Left ventricle myocardium inferior (tissue), 1 donor: ENCODE measurements around the gene PSMD5. TPM values are rescaled to one million over a fixed set of nuclear protein-coding genes. Genes with fewer than 3 reads are reported as not detected.

Experiments
- DNase-seq: peaks from one replicate; pipeline ENCODE4 v3.0.0-alpha.2; 2020
- H3K27ac ChIP-seq: fragments of 200-600 bp; replicated peaks from 2 replicates; pipeline ENCODE4 v1.8.0; 2021
- H3K27me3 ChIP-seq: fragments of 200-600 bp; 2 replicates; pipeline ENCODE4 v1.8.0; 2021; ENCODE audit warnings: low read depth
- H3K36me3 ChIP-seq: fragments of 200-600 bp; 2 replicates; pipeline ENCODE4 v1.8.0; 2021
- H3K4me1 ChIP-seq: fragments of 200-600 bp; 2 replicates; pipeline ENCODE4 v1.8.0; 2021
- H3K4me3 ChIP-seq: fragments of 200-600 bp; 2 replicates; pipeline ENCODE4 v1.8.0; 2021; ENCODE audit warnings: mild to moderate bottlenecking, moderate library complexity
- H3K9me3 ChIP-seq: fragments of 200-600 bp; replicated peaks from 2 replicates; pipeline ENCODE4 v1.8.0; 2021
- intact Hi-C: fragments of 100-400 bp; cut with micrococcal nuclease; formaldehyde crosslinking; loops from one replicate; pipeline ENCODE4 v1.11.0; 2022
- total RNA-seq: library from RNA; stranded (reverse); fragmentation: NEBNext Ultra II Directional; extraction: Animal tissue kit (Norgen Biotek cat#: 25700); gene quantifications from one replicate; pipeline ENCODE4 v1.2.1, GENCODE V29; 2021
- TF ChIP-seq, protein P1 (sequence below): fragments of 200-600 bp; IDR thresholded peaks from 2 replicates; pipeline ENCODE4 v1.8.0; 2021; ENCODE audit warnings: antibody characterized with exemption, mild to moderate bottlenecking, borderline replicate concordance
- donor health status: DM: no; HTN: yes; CAD: no; lungs with severe emphysema.

PSMD5 gene
- total RNA-seq, 1 donor from 2014 or later = 16.2 TPM

- Histone ChIP-seq H3K27ac (no peak overlapping the region), H3K9me3 (no peaks in the 10 kb centered on the region), H3K4me3 (no peak overlapping the region), H3K36me3 (peaks cover 24% of the 10 kb centered on the region), H3K4me1 (peaks cover 9% of the 10 kb centered on the region), H3K27me3 (no peaks in the 10 kb centered on the region)
- TF ChIP-seq, protein P1, sequence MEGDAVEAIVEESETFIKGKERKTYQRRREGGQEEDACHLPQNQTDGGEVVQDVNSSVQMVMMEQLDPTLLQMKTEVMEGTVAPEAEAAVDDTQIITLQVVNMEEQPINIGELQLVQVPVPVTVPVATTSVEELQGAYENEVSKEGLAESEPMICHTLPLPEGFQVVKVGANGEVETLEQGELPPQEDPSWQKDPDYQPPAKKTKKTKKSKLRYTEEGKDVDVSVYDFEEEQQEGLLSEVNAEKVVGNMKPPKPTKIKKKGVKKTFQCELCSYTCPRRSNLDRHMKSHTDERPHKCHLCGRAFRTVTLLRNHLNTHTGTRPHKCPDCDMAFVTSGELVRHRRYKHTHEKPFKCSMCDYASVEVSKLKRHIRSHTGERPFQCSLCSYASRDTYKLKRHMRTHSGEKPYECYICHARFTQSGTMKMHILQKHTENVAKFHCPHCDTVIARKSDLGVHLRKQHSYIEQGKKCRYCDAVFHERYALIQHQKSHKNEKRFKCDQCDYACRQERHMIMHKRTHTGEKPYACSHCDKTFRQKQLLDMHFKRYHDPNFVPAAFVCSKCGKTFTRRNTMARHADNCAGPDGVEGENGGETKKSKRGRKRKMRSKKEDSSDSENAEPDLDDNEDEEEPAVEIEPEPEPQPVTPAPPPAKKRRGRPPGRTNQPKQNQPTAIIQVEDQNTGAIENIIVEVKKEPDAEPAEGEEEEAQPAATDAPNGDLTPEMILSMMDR = no peak
- no peak for DNase-seq
- intact Hi-C loops = no loop called here
These were observed 22.5 kb upstream of the PSMD5 start for GRCh38 chr9:120865176-120865575.

DNA sequence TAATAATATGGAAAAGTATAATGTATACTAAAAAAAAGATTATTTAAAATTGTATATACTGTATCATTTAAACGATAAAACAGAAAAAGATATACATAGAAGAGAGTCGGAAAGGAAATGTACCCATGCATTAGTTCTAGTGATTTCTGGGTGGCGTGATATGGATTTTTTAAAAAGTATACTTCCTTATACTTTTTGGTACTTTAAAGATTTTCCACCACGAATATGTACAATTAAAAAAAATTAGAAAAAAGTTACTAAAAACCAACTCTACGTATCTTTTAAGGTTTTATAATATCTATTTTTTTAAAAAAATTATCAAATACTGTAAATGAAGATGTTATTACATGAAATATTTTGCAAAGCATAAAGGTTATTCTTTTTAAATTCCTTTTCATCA, 22.0 kb upstream of the PSMD5 start:
- intact Hi-C loops = no loop called here
- Histone ChIP-seq H3K36me3 (peaks cover 28% of the 10 kb centered on the region), H3K4me3 (no peak overlapping the region), H3K27ac (no peak overlapping the region), H3K4me1 (peaks cover 9% of the 10 kb centered on the region), H3K9me3 (no peaks in the 10 kb centered on the region), H3K27me3 (no peaks in the 10 kb centered on the region)
- DNase-seq = no peak
- TF ChIP-seq, protein P1 = no peak

- H3K27ac ChIP-seq = no peak overlapping the region
- peaks cover 5% of the 10 kb centered on the region for H3K4me1 ChIP-seq
- no peaks in the 10 kb centered on the region for H3K27me3 ChIP-seq
- DNase-seq = no peak
- H3K36me3 ChIP-seq = peaks cover 33% of the 10 kb centered on the region
- TF ChIP-seq, protein P1 = no peak
- no peaks in the 10 kb centered on the region for H3K9me3 ChIP-seq
- intact Hi-C loops = no loop called here
- no peak overlapping the region for H3K4me3 ChIP-seq
These were observed 21.1 kb upstream of the PSMD5 start for GRCh38 chr9:120863833-120864232.

GRCh38 chr9:120862452-120862851, 19.7 kb upstream of the PSMD5 start:
- no peak overlapping the region for H3K27ac ChIP-seq
- no peaks in the 10 kb centered on the region for H3K27me3 ChIP-seq
- intact Hi-C loops = no loop called here
- H3K4me3 ChIP-seq = no peak overlapping the region
- TF ChIP-seq, protein P1 = no peak
- no peak for DNase-seq
- peaks cover 39% of the 10 kb centered on the region for H3K36me3 ChIP-seq
- no peaks in the 10 kb centered on the region for H3K9me3 ChIP-seq
- peaks cover 4% of the 10 kb centered on the region for H3K4me1 ChIP-seq

GRCh38 chr9:120861935-120862334, 19.2 kb upstream of the PSMD5 start:
- Histone ChIP-seq H3K27ac (no peak overlapping the region), H3K4me3 (no peak overlapping the region), H3K4me1 (peaks cover 7% of the 10 kb centered on the region), H3K27me3 (no peaks in the 10 kb centered on the region), H3K36me3 (peaks cover 41% of the 10 kb centered on the region), H3K9me3 (no peaks in the 10 kb centered on the region)
- no peak for DNase-seq
- TF ChIP-seq, protein P1 = no peak
- intact Hi-C loops = no loop called here

GRCh38 chr9:120860083-120860482, 17.4 kb upstream of the PSMD5 start:
- H3K36me3 ChIP-seq = peaks cover 36% of the 10 kb centered on the region
- TF ChIP-seq, protein P1 = no peak

More at GRCh38 chr9:120860083-120860482, 17.4 kb upstream of the PSMD5 start:
- intact Hi-C loops = no loop called here
- peaks cover 7% of the 10 kb centered on the region for H3K4me1 ChIP-seq
- DNase-seq = no peak
- H3K27me3 ChIP-seq = no peaks in the 10 kb centered on the region
- H3K9me3 ChIP-seq = no peaks in the 10 kb centered on the region
- H3K4me3 ChIP-seq = no peak overlapping the region
- no peak overlapping the region for H3K27ac ChIP-seq
